Measurements from ENCODE around the gene CACNB1. TPM values are rescaled to one million over a fixed set of nuclear protein-coding genes. Genes with fewer than 3 reads are reported as not detected.
A peak's percentile ranks its signal among the peaks of the same experiment; 100 is the strongest.

Gene CACNB1
- 2.5 TPM in 2 replicates for total RNA-seq (2012; rRNA removed)
- polyA plus RNA-seq (2012; rRNA removed), result 7.3 and 8.6 TPM in 2 replicates
- 4.2 and 4.6 TPM in 2 replicates for polyA plus RNA-seq (2012; cell fraction: cytosol; rRNA removed)
- polyA plus RNA-seq (2012; cell fraction: nucleus; rRNA removed; ENCODE audit: low replicate concordance), result 46.8 and 65.5 TPM in 2 replicates
- Bru-seq, nascent RNA, result percentile 47 among the genes with signal in this experiment
- percentile 58 among the genes with signal in this experiment for BruChase-seq, experiment 1, labeled RNA remaining after a 6-hour chase
- percentile 52 among the genes with signal in this experiment for BruChase-seq, experiment 2, labeled RNA remaining after a 2-hour chase
- long read RNA-seq, partial matches to known transcripts, result 2 of 2 reads
- long read RNA-seq, other reads (novel, unspliced or antisense), result 0 of 2 reads

GRCh38 chr17:39197380-39198185 is at the start of gene CACNB1:
CACNB1 (minus strand) TSS chr17:39197669; CDS start chr17:39197495, 174 bp downstream.
- TF ChIP-seq CEBPB (IDR thresholded peaks at IDR 0.05; ENCODE audit: low read depth, low read length), result no peak
- no peak for TF ChIP-seq CTCF (conservative IDR thresholded peaks at IDR 0.05; ENCODE audit: low read depth, low read length)
- no peak for TF ChIP-seq SMC3 (IDR thresholded peaks at IDR 0.05; ENCODE audit: low read depth, low read length)
- TF ChIP-seq ELK1 (IDR thresholded peaks at IDR 0.05; ENCODE audit: borderline replicate concordance, low read depth, low read length), result no peak
- no peak for TF ChIP-seq BHLHE40 (IDR thresholded peaks at IDR 0.05; ENCODE audit: low read depth, low read length)
- TF ChIP-seq RAD21 (IDR thresholded peaks at IDR 0.05; ENCODE audit: low read length), result no peak
- TF ChIP-seq NFE2L2 (IDR thresholded peaks at IDR 0.05; ENCODE audit: low read depth, low read length), result no peak
- TF ChIP-seq CHD1 (IDR thresholded peaks at IDR 0.05; ENCODE audit: low read depth, low read length), result no peak
- TF ChIP-seq POLR2A (IDR thresholded peaks at IDR 0.05; ENCODE audit: low read depth, low read length), result peak; percentile 32; the same call in 1 of the 2 replicates
- no peak for TF ChIP-seq RCOR1 (IDR thresholded peaks at IDR 0.05; ENCODE audit: insufficient replicate concordance, low read length)
- peak; percentile 49; the same call in 1 of the 2 replicates for TF ChIP-seq MXI1 (IDR thresholded peaks at IDR 0.05; ENCODE audit: borderline replicate concordance, low read depth, low read length)
- peak; percentile 74; the same call in 1 of the 2 replicates for TF ChIP-seq MAZ (IDR thresholded peaks at IDR 0.05; ENCODE audit: borderline replicate concordance, low read depth, low read length)
- no peak for TF ChIP-seq FOS (IDR thresholded peaks at IDR 0.05; ENCODE audit: low read depth, low read length)
- no TSS peak for BruUV-seq (replicated peaks)
- H3K9me1 ChIP-seq (ENCODE audit: insufficient read depth, low read length), result peaks cover 26% of the 10 kb centered on the region
- H3K4me1 ChIP-seq (ENCODE audit: control insufficient read depth, insufficient read depth, low read length), result peaks cover 23% of the 10 kb centered on the region
- H2BK20ac ChIP-seq (ENCODE audit: low read depth, low read length), result no peak within 1 kb of the TSS
- H3K9ac ChIP-seq (ENCODE audit: low read depth, low read length), result peak within 1 kb of the TSS; percentile 84
- peak within 1 kb of the TSS; percentile 78 for H2AK5ac ChIP-seq (ENCODE audit: low read depth, low read length)
- H3K23ac ChIP-seq (ENCODE audit: low read depth, low read length), result peak within 1 kb of the TSS; percentile 64; the same call in 1 of the 2 replicates
- peak within 1 kb of the TSS; percentile 59 for H2BK5ac ChIP-seq (ENCODE audit: low read depth, low read length, poor library complexity, severe bottlenecking)
- peak within 1 kb of the TSS; percentile 98 for H2AK9ac ChIP-seq (replicated peaks; ENCODE audit: low read depth, low read length, poor library complexity)
- peak; percentile 65 for DNase-seq
- peaks cover 36% of the 10 kb centered on the region for H4K20me1 ChIP-seq (ENCODE audit: insufficient read depth, low read length)
- H4K8ac ChIP-seq (ENCODE audit: low read depth in 2 of 2, low read length in 2 of 2), result peak within 1 kb of the TSS; percentile 65 to 66
- H3K27me3 ChIP-seq (ENCODE audit: control insufficient read depth, insufficient read depth, low read length), result no peaks in the 10 kb centered on the region
- peak within 1 kb of the TSS; percentile 75 for H3K14ac ChIP-seq (replicated peaks; ENCODE audit: low read depth, low read length)
- dilution Hi-C loops (cut with HindIII; ENCODE audit: low sequenced_read_pairs, unreplicated experiment), result no loop called here
- 0% methylated on average over 9 of the region's 55 CpGs; no CpG with 5 or more reads in 1 of the 2 experiments for WGBS, 2 experiments (ENCODE audit: extremely low coverage in 2 of 2, insufficient read length in 1 of 2)
- H3K18ac ChIP-seq (ENCODE audit: low read depth, low read length), result peak within 1 kb of the TSS; percentile 42
- H3K27ac ChIP-seq (ENCODE audit: insufficient read depth, low read length), result peak within 1 kb of the TSS; percentile 69
- peak within 1 kb of the TSS; percentile 92 for H2AFZ ChIP-seq (replicated peaks; ENCODE audit: low read length, poor library complexity)
- H4K5ac ChIP-seq (ENCODE audit: low read depth, low read length), result peak within 1 kb of the TSS; percentile 77
- H2BK15ac ChIP-seq (ENCODE audit: low read depth, low read length), result no peak within 1 kb of the TSS; the same call in 2 of the 3 replicates
- no peaks in the 10 kb centered on the region for H3K9me3 ChIP-seq (ENCODE audit: control insufficient read depth, insufficient read depth, low read length)
- CTCF ChIA-PET, result no interaction called here
- H3K36me3 ChIP-seq (ENCODE audit: control insufficient read depth, insufficient read depth, low read length), result peaks cover 28% of the 10 kb centered on the region
- ATAC-seq (ENCODE audit: low read depth), result peak; percentile 82
- in situ Hi-C loops (cut with MboI; ENCODE audit: low sequenced_read_pairs), result no loop called here
- POLR2A ChIA-PET (ENCODE audit: unreplicated experiment), result no interaction called here
- H3K4ac ChIP-seq (ENCODE audit: low read depth, low read length), result peak within 1 kb of the TSS; percentile 83
- peaks cover 47 to 80% of the 10 kb centered on the region in 2 experiments for H3K79me1 ChIP-seq (ENCODE audit: low read depth in 1 of 2, low read length in 2 of 2)
- intact Hi-C loops (cut with micrococcal nuclease), result no loop called here
- peak within 1 kb of the TSS; percentile 66 for H4K91ac ChIP-seq (ENCODE audit: insufficient read depth, low read depth, low read length)
- H2BK120ac ChIP-seq (ENCODE audit: low read depth, low read length), result peak within 1 kb of the TSS; percentile 18; the same call in 1 of the 2 replicates
- peak within 1 kb of the TSS; percentile 88 for H3K4me3 ChIP-seq (ENCODE audit: insufficient read depth, low read depth, low read length)
- H3K4me2 ChIP-seq (ENCODE audit: low read depth, low read length), result peak within 1 kb of the TSS; percentile 91
- peak within 1 kb of the TSS; percentile 10; the same call in 1 of the 2 replicates for H3K56ac ChIP-seq (ENCODE audit: extremely low read depth, insufficient read depth, low read length)

Measured in IMR-90 (cell line).